IPS-18c (cell line): Measurements from ENCODE around the gene PTGER4.
"Not testable (repeated sequence)": the region's sequence is repeated elsewhere in the genome, so short reads cannot be mapped to it uniquely, and the experiment has no call there.

Source experiments
- H3K4me3 ChIP-seq: 2 replicates; pipeline ENCODE4 v1.7.0; 2013; ENCODE audit warnings: low read depth, mild to moderate bottlenecking, low read length, moderate library complexity; ENCODE audit not compliant: insufficient read depth
- H3K9me3 ChIP-seq: one replicate; pipeline ENCODE4 v1.6.1; 2013; ENCODE audit warnings: mild to moderate bottlenecking, low read length, moderate library complexity; ENCODE audit not compliant: control insufficient read depth, insufficient read depth

The PTGER4 gene

DNA sequence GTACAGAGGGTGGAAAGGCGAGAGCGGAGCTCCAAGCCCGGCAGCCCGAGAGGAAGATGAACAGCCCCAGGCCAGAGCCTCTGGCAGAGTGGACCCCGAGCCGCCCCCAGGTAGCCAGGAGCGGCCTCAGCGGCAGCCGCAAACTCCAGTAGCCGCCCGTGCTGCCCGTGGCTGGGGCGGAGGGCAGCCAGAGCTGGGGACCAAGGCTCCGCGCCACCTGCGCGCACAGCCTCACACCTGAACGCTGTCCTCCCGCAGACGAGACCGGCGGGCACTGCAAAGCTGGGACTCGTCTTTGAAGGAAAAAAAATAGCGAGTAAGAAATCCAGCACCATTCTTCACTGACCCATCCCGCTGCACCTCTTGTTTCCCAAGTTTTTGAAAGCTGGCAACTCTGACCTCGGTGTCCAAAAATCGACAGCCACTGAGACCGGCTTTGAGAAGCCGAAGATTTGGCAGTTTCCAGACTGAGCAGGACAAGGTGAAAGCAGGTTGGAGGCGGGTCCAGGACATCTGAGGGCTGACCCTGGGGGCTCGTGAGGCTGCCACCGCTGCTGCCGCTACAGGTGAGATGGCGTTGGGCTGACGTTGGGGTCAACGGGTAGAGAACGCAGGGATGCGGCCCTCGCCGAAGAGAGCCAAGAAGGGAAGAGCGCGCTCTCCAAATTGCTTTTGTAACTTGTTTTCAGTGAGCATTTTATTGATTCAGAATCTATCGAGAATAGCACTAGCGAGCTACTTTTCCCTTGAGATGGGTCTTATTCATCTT is at the start of gene PTGER4:
TSS of gene PTGER4 (plus strand) at position 3 of the 769 bp plus-strand sequence. CDS start 1,079 bp downstream, outside the sequence.
- Histone ChIP-seq H3K9me3 (peaks cover 4% of the 10 kb centered on the region), H3K4me3 (peak within 1 kb of the TSS; percentile 61)

- no peaks in the 10 kb centered on the region for H3K9me3 ChIP-seq
- no peak overlapping the region for H3K4me3 ChIP-seq
Measured at GRCh38 chr5:40630126-40630525, 49.6 kb upstream of the PTGER4 start.

DNA sequence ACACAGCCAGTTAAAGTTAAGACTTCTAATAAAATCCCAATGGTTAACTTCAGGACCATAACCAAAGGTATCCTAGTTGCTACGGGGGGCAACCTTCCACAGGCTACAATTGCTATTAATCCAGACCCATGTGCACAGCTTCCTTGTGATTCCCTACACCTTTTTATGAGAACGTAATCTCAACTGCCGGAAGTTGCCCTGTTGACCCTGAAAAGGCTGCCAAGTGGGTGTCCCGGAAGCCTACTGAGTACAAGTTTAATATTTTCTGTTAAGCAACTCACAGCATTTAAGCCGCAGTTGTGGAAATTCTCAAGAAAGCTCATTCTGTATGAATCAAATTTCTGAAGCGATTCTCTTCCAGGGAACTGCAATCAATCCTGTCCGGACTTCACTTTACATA is 48.5 kb upstream of the PTGER4 start:
- no peaks in the 10 kb centered on the region for H3K9me3 ChIP-seq
- no peak overlapping the region for H3K4me3 ChIP-seq

DNA sequence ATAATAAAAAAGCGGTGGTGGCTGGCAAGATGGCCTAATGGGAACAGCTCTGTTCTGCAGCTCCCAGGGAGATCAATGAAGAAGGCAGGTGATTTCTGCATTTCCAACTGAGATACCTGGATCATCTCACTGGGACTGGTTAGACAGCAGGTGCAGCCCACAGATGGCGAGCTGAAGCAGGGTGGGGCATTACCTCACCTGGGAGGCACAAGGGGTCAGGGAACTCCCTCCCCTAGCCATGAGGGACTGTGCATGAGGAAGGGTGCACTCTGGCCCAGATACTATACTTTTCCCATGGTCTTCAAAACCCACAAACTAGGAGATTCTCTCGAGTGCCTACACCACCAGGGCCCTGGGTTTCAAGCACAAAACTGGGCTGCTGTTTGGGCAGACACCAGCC is 45.6 kb upstream of the PTGER4 start:
- H3K9me3 ChIP-seq, result no peaks in the 10 kb centered on the region
- H3K4me3 ChIP-seq, result no peak overlapping the region

- no peak overlapping the region for H3K4me3 ChIP-seq
- no peaks in the 10 kb centered on the region for H3K9me3 ChIP-seq
Measured at GRCh38 chr5:40634593-40634992, 45.1 kb upstream of the PTGER4 start.

GRCh38 chr5:40639531-40639930 is 40.2 kb upstream of the PTGER4 start:
- H3K9me3 ChIP-seq, H3K4me3 ChIP-seq: not testable (repeated sequence)

GRCh38 chr5:40646266-40646665 is 33.4 kb upstream of the PTGER4 start:
- Histone ChIP-seq H3K9me3 (no peaks in the 10 kb centered on the region), H3K4me3 (no peak overlapping the region)

GRCh38 chr5:40648150-40648549 is 31.6 kb upstream of the PTGER4 start:
- Histone ChIP-seq H3K9me3 (no peaks in the 10 kb centered on the region), H3K4me3 (no peak overlapping the region)

GRCh38 chr5:40649463-40650030 is 30.2 kb upstream of the PTGER4 start:
- H3K9me3 ChIP-seq, result no peaks in the 10 kb centered on the region
- no peak overlapping the region for H3K4me3 ChIP-seq

DNA sequence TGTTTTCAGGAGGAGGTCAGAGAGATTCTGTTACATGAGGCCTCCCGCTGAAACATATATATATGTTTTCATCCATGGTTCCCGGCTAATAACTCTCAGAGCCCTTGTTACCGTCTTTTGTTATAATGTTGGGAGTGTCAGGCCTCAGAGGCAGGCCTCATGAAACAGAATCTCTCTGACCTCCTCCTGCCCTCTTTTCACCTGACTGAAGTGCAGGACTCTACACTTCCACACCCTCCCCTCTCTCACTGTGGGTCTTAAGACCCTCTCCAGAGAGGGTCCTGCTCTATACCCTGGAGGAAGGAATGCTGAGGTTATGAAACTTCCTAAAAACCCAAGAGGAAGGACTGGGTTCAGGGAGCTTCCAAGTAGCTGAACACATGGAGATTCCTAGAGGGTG is 28.5 kb upstream of the PTGER4 start:
- H3K9me3 ChIP-seq, result no peaks in the 10 kb centered on the region

DNA sequence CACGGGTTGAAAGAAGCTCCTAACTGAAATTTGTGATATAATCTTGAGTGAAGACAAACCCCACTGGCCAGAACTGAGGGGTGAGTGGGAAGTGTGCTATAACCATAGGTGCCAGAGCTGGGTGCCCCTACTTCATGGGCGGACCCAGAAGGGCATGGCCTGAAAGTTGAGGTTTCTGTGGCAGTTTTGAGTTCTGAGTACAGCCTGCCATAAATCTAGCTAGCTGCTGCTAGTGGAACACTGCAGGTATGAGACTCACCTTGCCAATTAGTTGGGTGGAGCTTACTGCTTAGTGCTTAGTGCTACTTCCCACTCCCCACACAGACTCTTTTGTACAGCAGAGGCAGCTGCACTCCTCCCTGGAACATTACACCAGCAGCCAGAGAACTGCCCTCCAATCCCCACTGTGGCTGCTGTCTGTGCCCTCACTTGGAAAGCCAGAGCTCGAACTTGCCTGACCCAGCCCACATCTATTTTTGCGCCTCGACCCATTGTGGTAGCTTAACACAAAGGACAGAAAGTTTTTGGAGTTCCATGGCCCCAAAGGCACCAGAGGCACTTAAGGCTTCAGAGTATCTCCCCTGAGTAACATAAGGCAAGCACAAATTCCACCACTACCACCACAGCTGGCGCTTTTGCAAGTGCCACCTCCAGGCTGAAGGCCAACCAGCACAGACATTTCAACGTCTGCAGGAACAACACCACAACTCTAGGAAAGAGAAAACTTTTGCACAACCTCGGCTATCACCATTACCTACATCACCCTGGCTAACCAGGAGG is 27.1 kb upstream of the PTGER4 start:
- Histone ChIP-seq H3K4me3 (no peak overlapping the region), H3K9me3 (no peaks in the 10 kb centered on the region)

More for the DNA sequence above, 28.5 kb upstream of the PTGER4 start:
- no peak overlapping the region for H3K4me3 ChIP-seq

DNA sequence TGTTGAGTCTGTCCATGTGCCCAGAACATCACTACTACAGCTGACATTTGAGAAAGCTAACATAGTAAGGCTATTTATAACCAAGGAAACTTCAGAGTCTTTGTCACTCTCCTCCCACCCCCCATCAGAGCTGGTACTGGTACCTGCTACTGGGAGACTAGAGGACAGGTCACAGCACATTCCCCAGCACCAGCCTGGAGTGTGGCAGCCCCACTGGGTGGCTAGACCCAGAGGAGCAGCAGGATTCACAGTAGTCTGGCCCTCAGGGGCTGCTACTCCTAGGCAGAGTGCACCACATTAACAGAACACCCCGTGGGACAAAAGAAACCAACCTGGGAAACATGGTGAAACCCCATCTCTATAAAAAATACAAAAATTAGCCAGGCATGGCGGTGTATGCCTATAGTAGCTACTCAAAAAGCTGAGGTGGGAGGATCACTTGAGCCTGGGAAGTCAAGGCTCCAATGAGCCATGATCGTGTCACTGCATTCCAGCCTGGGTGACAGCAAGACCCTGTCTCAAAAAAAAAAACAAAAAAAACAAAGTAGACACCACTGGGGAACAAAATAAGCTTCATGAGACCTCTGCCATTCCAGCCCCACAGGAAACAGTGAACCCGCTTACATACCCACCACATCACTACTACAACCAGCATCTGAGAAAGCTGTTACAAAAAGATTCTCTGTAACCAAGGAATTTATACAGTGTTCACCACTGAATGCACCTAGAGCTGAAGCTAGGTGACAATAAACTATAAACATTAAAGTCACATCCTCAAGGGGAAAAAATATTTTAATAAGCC is 26.3 kb upstream of the PTGER4 start:
- Histone ChIP-seq H3K4me3 (no peak overlapping the region), H3K9me3 (no peaks in the 10 kb centered on the region)

DNA sequence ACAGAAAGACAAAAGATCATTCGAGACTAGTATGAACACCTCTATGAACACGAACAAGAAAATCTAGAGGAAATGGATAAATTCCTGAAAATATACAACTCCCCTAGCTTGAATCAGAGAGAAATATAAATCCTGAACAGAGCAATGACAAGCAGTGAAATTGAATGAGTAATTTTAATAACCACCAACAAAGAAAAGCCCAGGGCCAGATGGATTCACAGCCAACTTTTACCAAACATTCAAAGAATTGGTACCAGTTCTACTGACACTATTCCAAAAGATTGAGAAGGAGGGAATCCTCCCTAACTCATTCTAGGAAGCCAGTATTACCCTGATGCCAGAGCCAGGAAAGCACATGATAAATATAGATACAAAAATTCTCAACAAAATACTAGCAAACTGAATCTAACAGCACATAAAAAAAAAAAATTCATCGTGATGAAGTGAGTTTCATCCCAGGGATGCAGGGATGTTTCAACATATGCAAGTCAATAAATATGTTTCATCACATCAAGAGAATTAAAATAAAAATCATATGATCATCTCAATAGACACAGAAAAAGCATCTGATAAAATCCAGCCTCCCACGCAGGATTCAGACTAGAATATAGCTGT is 25.2 kb upstream of the PTGER4 start:
- no peak overlapping the region for H3K4me3 ChIP-seq
- no peaks in the 10 kb centered on the region for H3K9me3 ChIP-seq

DNA sequence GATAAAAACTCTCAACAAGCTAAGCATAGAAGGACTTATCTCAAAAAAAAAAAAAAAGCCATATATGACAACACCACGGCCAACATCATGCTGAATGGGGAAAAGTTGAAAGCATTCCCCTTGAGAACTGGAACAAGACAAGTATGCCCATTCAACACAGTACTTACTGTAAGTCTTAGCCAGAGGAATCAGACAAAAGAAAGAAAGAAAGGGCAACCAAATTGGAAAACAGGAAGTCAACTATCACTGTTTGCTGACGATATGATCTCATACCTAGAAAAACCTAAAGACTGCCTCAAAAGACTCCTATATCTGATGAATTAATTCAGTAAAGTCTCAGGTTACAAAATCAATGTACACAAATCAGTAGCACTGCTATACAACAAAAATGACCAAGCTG is 24.6 kb upstream of the PTGER4 start:
- Histone ChIP-seq H3K9me3 (no peaks in the 10 kb centered on the region), H3K4me3 (no peak overlapping the region)

GRCh38 chr5:40656091-40656490 is 23.6 kb upstream of the PTGER4 start:
- H3K4me3 ChIP-seq, result not testable (repeated sequence)

GRCh38 chr5:40656766-40657165 is 22.9 kb upstream of the PTGER4 start:
- H3K4me3 ChIP-seq, result no peak overlapping the region
- no peaks in the 10 kb centered on the region for H3K9me3 ChIP-seq

More at GRCh38 chr5:40656091-40656490, 23.6 kb upstream of the PTGER4 start:
- H3K9me3 ChIP-seq, result not testable (repeated sequence)

- H3K4me3 ChIP-seq, result no peak overlapping the region
- no peaks in the 10 kb centered on the region for H3K9me3 ChIP-seq
Measured at GRCh38 chr5:40660751-40661150, 19.0 kb upstream of the PTGER4 start.
